ENCODE results near the gene CCDC136.

The CCDC136 gene

GRCh38 chr7:128833148-128833945, 41.6 kb downstream of the CCDC136 start:
- no peak for DNase-seq

DNA sequence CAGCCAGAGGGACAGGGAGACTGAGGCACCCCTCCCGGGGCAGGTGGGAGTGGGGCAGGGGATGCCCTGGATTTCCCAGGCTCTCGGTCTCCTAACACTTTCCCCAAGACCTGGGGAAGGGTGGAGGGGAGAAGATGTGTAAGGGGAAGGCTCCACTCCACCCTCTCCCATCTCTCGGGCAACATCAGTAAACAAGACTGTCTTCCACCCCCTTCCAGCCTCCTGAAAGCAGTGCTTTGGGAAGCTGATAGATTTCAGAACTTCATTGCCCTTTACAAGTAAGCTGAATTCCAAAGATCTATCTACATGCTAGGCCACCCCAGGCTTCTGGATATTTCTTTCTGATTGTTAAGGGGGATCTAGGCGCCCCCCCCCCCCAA, 42.2 kb downstream of the CCDC136 start:
- no peak for DNase-seq

GRCh38 chr7:128835231-128835751, 43.5 kb downstream of the CCDC136 start:
- no peak for DNase-seq

- DNase-seq: no peak
Measured at GRCh38 chr7:128835790-128836641, 44.2 kb downstream of the CCDC136 start.

GRCh38 chr7:128836729-128837348, 45.1 kb downstream of the CCDC136 start:
- no peak for DNase-seq

DNA sequence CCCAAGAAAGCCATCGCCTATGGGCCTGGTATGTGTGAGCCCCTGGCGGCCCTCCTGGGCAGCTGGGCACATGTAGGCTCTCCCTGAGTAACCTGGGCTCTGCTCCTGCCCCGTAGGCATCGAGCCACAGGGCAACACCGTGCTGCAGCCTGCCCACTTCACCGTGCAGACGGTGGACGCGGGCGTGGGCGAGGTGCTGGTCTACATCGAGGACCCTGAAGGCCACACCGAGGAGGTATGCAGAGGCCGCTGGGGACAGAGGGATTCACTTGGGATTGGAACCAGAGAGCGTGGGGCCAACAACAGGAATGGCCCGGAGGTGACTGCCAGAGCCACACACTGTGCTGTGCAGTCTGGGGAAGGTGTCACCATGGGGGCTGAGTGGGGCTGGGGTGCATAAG, 45.8 kb downstream of the CCDC136 start:
- DNase-seq: no peak

GRCh38 chr7:128838109-128838779, 46.5 kb downstream of the CCDC136 start:
- no peak for DNase-seq

GRCh38 chr7:128838981-128839731, 47.4 kb downstream of the CCDC136 start:
- DNase-seq: no peak

- no peak for DNase-seq
Measured at GRCh38 chr7:128839751-128840177, 48.0 kb downstream of the CCDC136 start.

GRCh38 chr7:128840326-128841170, 48.8 kb downstream of the CCDC136 start:
- no peak for DNase-seq

DNA sequence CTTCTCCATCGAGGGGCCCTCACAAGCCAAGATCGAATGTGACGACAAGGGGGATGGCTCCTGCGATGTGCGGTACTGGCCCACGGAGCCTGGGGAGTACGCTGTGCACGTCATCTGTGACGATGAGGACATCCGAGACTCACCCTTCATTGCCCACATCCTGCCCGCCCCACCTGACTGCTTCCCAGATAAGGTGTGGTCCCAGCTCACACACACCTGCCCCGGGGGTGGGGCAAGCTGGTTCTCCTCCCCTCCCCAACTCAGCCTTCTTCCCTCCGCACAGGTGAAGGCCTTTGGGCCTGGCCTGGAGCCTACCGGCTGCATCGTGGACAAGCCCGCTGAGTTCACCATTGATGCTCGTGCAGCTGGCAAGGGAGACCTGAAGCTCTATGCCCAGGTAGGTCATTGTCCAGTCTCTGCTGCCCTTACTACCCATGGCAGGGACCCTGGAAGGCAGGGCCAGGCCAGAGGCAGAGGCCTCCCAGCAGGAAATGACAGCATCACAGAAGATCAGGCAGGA, 49.5 kb downstream of the CCDC136 start:
- DNase-seq: no peak

DNA sequence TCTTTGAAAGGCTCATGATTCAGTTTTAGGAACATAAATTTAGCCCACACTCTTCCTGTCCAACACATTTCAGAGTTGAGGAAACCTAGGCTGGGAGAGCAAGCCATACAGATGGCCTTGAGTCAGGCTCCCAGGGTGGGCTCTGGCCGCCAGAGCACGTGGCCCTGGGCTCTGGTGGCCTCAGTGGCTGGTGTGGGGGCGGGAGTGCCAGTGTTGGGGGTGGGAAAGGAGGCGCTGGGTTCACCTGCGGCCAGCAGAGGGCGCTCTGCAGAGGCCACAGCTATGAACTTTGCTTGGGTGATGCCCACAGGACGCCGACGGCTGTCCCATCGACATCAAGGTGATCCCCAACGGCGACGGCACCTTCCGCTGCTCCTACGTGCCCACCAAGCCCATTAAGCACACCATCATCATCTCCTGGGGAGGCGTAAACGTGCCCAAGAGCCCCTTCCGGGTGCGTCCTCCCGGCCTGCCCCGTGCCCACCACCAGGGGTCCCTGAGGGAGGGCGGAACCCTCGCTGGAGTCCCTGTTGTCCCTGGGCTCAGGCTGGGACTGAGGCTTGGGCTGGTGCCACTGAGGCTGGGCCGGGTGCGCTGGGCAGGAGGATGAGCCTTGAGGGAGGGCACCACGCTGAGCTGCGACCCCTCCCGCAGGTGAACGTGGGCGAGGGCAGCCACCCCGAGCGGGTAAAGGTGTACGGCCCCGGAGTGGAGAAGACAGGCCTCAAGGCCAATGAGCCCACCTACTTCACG, 50.3 kb downstream of the CCDC136 start:
- DNase-seq: peak; percentile 40

DNA sequence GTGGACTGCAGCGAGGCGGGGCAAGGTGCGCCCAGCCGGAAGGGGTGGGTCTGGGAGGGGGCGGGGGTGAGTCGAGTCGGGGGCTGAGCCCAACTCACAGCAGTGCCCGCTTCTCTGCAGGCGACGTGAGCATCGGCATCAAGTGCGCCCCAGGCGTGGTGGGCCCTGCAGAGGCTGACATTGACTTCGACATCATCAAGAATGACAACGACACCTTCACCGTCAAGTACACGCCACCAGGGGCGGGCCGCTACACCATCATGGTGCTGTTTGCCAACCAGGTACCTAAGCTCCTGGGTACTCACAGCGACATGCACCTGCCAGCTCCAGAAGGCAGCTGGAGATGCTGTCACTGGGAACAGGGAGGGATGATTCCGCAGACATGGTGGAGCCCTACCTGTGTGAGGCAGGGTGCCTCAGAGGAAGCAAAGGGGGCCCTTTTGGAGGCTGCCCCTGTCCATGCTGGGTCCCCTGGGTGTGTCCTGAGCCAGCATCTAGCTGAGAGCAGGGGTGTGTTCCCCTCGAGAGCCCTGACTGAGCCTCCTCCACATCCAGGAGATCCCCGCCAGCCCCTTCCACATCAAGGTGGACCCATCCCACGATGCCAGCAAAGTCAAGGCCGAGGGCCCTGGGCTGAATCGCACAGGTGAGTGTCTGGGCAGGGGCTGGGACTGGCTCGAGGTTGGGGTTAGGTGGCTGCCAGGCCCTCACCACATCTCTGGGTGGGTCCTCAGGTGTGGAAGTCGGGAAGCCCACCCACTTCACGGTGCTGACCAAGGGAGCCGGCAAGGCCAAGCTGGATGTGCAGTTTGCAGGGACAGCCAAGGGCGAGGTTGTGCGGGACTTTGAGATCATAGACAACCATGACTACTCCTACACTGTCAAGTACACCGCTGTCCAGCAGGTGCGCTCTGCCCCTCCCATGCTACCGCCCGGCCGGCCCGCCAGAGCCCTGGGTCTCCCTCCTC, 51.2 kb downstream of the CCDC136 start:
- no peak for DNase-seq

DNA sequence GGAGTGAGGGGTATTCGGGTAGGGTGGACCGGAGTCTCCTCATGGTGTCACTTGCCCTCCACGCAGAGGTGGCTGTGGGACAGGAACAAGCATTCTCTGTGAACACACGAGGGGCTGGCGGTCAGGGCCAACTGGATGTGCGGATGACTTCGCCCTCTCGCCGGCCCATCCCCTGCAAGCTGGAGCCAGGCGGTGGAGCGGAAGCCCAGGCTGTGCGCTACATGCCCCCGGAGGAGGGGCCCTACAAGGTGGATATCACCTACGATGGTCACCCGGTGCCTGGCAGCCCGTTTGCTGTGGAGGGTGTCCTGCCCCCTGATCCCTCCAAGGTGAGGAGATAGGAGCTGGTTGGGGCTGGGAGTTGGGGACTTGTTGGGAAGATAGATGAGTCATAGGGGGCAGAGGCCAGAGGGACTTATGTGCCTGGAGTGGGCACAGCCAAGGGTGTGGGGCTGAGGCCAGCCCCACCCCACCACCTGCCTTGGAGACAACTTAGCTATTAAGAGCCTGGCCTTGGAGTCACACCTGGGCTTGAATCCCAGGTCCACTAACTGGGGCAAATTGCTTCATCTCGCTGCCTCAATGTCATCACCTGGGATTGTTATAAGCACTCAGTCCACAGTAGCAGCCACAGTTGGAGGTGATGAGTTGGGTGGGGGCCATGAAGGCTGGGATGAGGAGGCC, 52.3 kb downstream of the CCDC136 start:
- DNase-seq: no peak

- no peak for DNase-seq
Measured at GRCh38 chr7:128844777-128845311, 53.1 kb downstream of the CCDC136 start.

GRCh38 chr7:128845475-128845874, 53.7 kb downstream of the CCDC136 start:
- DNase-seq: no peak

- no peak for DNase-seq
Measured at GRCh38 chr7:128845987-128846386, 54.2 kb downstream of the CCDC136 start.
